Measurements from ENCODE around the gene PTGER3.

PTGER3 gene

DNA sequence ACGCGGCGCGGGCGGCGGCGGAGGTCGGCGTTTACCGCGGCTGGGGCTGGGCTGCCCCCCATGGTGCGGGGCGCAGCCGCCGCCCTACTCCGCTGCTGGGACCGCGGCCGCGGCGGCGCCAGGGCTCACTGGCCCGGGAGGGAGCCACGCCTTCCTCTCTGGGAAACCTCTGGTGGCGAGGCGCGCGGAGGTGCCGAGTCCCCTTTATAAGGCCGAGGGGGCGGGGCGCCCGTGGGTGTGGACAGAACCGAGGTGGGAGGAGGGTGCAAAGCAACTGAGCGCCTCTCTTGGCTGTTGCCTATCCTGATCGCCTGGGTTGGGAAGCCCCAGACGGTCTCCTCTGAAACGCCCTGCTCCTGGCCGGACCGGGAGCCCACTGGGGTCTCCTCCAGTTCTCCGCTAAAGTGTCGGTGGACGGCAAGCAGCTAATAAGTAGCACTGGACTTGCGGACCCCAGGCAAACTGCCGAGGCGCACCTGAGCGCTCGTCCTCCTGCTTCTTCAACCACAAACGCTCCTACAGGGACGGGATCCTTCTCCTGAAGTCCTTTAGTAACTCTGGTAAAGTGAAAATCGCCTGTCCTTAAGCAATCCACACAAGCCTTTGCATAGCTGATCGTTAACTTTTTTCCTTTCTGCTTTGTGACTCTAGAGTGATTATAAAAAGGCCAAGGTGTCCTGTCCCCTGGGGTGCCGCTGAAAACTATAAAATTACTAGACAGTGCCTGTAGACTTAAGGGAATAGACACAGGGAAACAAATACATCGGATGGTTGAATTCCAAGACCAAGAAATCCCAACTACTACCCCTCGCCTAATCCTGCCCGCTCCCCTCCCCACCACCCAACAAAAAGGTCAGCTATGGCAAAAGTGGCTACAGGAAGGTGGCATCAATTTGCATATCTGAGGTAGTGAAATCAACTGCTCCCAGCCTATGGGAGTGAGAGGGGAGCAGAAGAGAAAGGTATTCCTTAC lies at the start of gene PTGER3:
TSS of gene PTGER3 (minus strand) at position 182 of the 973 bp plus-strand sequence. CDS start 239 bp downstream, outside the sequence.
- no peak for DNase-seq

DNA sequence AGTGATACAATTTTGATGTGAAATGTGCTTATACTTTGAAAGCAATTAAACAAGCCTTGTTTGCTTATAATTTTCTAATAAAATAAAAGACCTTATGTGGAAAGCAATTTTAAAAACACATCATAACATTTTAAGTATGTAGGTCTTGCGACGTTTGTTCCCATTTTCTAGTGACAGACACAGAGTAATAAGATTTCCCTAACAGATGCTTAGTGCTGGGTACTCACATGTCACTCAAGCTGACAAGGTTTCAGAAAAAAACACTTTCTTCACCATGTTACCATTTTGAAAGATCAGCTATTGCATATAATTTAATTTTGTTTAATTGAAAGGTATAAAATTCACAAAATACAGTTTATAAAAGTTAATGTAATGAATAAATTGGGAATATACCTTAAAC lies 47.3 kb upstream of the PTGER3 start:
- no peak for DNase-seq

DNA sequence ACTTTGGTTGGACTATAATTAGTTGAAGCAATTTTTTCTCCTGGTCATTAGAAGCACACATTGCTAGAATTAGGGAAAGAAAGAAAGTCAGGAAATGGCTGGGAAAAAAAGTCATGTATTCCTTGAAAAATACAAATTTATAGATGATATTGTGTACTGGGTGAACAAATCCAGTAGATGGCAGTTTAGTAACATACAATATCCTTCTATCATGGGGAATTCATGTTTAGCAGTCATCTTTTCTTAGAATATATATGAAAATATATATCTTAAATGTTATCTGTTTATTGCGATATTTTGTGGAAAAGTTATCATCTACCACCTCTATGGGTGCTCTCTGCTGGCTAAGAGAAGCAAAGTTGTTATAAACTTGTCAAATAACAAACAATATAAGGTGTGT lies 46.3 kb upstream of the PTGER3 start:
- DNase-seq, result no peak

DNA sequence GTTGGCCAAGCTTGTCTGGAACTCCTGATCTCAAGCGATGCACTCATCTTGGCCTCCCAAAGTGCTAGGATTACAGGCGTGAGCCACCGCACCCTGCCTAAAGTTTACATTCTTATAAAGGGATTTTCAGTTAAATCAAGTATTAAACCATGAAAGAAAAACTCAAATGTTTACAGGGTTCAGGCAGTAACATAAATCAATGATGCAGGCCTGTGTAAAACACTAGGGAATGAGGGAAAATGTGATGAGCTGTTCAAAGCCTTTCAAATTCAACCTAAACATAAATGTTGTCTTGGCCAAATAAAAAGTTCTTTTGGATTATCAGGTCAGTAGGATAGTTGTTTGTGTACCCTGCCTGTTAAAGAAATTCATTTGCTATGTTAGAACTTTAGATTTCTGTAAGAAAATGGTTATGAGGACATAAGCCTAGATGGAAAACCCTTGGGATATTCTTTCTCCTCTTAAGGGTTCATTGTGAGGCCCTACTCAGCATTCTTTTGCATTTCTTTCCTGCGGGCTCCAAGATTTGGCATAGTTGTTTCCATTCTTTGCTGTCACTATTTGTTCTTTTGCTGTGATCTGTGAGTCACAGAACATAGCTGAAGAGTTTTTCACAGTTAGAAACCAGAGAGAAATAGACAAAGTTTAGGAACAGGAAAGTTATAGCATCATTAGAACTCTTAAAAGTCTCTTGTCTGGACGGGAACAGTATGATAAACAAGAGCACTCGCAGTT lies 42.1 kb upstream of the PTGER3 start:
- no peak for DNase-seq

DNA sequence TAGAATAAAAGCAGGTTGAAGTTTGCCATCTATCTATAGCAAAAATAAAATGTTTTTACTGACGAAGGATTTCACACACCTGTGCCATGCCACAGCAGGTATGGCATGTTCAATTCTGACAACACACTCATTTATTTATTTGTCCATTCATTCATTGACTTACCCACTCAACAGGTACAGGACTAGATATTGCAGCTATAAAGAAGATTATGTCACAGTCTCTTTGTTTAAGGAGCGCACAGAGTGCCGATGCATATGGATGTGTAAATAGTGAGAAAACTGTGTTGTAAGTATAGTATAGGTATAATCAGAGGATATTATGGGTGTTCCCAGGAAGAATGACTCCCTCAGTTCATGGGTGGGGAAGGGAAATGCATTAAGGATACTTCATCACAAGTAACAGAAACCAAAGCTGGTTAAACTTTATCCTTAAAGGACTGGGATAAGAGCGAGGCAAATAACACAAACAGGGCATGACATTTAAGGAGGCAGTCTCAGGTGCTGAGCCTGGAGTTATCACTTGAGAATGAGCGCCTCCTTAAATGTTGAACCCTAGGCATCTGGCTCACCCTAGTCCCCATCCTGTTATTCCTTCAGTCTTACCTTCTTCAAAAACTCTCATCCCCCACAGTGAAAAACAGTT lies 41.1 kb upstream of the PTGER3 start:
- DNase-seq, result no peak

DNA sequence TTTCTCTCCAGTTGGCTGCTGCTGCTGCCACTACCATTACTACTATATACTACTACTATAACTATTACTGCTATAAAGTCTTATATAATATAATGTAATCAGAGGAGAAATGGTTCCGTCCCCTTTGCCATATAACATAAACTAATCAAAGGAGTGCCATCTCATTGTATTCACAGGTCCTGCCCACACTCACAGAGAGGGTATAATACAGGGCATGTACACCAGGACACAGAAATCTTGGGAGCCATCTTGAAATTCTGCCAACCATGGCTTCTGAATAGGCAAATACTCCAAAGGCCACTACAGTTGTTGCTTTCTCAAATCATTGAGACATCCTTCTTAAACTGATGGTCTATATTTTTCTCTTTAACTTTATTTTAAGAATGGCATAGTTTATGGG lies 40.1 kb upstream of the PTGER3 start:
- DNase-seq, result no peak

DNA sequence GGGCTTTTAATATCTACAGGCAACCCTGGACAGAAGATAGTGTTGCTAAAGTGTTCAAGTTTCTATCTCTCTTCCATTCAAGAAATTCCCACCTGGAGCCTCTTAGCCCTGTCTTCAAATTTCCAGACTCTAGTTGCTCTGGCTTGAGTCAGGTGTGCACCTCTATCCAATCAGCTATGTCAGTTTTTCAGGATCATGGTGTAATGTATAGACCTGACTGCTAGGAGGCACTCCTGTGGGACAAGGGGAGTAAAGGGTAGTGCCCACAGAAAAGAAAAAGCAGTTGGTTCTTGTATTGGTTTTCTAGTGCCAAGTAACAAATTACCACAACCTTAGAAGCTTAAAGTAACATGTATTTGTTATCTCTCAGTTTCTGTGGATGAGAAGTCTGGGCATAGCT lies 39.4 kb upstream of the PTGER3 start:
- no peak for DNase-seq

DNA sequence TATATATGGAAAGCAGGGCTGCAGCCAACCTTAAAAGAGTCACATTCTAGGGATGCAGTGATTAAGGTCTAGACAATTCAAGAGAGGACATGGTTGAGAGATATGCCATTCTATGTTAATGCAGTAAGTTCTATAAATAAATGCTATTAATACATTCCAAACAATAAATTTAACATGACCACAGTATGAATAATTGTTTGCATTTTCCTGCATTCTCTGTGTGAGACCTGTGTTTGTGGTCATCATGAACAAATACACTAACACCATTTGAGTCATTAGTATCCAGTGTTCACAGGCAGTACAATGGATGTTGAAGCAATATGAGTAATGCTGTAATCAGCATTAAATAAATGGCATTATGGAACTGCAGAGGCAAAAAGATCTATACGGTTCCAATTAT lies 38.7 kb upstream of the PTGER3 start:
- DNase-seq, result no peak

DNA sequence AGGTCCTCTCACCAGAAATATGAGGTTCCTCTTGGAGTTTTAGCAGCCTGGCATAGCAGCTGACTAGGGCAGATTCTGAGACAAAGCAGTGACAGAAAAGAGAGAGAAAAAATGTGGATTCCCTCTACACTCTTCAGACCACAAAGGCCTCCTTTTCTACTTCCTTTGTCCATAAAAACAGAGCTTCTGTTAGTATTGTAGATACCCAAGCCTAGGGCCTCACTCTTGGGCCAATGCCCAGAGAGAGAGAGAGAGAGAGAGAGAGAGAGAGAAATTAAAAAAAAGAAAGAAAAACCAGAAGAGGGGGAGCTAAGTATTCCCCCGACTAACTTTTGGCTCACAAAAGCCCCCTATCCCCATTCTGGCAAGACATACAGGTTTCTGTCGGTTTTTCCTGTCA lies 35.7 kb upstream of the PTGER3 start:
- no peak for DNase-seq

DNA sequence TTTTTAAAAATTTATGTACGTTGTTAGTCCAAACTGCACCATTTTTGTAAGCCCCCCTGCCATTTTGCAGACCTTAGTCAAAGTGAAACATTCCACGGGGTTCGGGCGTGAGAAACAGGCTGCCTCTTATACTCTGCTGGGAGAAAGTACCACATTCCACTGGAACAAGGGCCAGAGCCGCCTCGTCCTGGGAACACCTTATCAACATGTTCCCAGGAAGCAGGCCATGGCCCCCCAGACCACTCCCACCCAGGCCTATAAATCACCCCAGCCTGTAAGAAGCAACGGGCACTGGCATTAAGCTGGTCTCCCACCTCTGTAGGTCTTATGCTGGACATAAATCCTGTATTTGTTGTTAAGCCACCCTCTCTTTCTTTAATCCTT lies 34.1 kb upstream of the PTGER3 start:
- DNase-seq, result peak; percentile 14

DNA sequence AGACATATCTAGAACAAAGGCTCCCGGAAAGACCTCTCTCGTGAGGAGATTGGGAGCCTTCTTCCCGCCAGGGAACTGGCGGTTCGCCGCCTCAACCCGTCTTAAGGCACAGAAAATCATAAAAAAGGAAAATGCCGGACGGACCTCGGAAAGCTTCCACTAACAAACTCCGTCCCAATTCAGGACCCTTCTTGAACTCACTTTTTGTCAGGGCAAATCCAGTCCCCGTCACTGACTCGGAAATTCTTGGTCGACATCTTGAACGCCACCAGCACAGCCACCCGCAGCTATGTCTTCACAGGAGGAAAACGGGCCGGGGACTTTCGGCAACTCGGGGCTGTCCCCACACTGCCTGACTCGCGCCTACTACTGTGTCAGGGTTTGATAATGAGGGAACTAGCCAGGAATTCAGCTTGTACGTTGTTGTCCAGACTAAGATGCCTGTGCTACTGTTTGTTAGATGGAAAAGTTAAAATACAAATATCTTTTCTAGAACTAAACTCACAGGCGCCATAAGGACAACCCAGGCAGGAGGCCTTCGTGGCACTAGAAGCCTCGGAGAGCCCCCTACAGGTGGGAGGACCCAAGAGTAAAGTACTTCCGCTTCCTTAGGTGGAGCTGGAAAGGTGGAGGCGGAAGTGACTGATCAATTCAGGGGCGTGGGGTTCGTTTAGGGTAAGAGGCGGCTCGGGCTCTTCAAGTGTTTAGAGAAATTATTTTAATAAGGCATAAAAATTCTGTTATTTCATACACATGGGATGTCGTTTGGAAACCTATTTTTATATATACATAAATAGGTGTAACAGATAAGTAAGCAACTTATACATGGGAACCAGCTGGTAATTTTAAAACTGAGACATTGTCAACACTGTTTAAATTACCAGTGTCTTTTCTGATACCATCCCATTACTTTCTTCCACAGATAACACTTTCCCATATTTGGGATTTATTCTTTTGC lies 33.4 kb upstream of the PTGER3 start, which contains the start of gene ZRANB2:
TSS of gene ZRANB2 (minus strand) at position 297 of the 958 bp plus-strand sequence. CDS start at position 257, 40 bp downstream.
- peak; percentile 97 for DNase-seq

DNA sequence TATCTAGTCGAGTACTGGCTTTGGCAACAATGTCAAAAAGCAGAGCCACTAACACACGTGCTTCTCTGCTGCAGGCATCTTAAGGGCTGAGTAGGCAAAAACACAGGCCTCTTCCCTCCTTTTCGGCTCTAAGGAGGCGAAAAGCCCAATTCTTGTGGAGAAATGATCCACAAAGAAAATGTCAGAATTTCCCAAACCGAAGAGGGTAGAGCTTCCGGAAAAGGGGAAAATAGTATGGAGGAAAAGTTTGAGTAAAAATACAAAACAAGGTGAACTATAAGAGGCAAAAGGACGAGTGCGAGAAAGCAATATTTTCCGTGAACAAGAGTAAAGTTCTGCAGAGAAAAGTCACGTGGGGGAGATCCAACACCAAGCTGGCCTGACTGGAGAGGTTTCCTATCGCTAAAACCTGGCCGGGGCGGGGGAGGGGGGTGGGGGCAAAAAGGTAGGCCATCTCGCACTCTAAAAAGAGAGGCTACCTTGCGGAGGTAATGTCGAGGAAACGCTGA lies 32.7 kb upstream of the PTGER3 start:
- peak; percentile 19 for DNase-seq

DNA sequence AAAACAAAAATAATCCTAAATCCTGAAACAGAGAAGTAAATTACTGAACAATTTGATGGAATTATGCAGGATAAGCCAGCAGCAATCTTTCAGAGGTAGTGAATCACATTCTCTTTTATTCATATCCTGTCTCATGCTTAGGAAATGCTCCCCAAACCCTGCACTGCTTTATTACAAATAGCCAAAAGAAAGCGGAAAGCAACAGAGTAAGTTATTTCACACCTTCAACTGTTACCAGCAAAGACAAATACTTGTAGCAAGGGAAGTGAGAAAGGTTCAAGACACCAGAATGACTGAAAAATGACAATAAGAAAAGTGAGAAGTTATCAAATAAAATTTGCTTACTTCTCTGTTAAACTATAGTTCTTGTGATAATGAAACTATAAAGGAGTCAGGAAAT lies 27.1 kb upstream of the PTGER3 start:
- DNase-seq, result no peak

DNA sequence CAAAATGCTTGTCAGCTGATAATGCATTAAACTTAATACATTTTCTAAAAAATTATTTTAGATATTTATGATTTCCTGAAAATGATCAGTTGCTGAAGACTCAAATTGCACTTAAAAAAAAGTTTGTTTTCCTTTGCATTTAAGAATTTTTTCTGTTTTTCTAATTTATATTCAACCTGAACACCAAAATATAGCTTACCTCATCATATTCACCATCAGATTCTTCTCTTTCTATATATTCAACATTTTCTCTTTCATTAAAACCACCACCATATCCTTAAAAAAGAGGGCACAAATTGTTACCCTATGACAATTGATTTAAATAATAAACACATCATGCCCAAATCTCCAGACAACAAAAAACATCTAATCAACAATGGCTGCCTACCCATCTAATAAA lies 24.7 kb upstream of the PTGER3 start:
- DNase-seq, result no peak

DNA sequence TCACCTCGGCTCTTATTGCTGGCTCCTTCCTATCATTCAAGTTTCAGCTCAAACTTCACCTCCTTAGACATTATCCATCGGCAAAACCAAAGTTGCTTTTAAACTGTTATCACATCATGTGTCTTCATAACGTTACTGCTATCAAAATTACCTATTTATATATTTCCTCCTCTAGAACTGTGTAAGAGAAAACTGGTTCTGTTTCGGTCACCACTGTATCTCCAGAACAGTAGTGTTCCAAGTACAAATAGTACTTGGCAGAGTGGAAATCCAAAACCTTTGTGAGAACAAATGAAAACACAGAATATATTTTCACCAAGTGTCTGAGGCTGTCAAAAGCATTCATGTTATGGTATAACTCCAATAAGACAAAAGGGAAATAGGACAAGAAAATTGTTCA lies 24.1 kb upstream of the PTGER3 start:
- DNase-seq, result no peak

DNA sequence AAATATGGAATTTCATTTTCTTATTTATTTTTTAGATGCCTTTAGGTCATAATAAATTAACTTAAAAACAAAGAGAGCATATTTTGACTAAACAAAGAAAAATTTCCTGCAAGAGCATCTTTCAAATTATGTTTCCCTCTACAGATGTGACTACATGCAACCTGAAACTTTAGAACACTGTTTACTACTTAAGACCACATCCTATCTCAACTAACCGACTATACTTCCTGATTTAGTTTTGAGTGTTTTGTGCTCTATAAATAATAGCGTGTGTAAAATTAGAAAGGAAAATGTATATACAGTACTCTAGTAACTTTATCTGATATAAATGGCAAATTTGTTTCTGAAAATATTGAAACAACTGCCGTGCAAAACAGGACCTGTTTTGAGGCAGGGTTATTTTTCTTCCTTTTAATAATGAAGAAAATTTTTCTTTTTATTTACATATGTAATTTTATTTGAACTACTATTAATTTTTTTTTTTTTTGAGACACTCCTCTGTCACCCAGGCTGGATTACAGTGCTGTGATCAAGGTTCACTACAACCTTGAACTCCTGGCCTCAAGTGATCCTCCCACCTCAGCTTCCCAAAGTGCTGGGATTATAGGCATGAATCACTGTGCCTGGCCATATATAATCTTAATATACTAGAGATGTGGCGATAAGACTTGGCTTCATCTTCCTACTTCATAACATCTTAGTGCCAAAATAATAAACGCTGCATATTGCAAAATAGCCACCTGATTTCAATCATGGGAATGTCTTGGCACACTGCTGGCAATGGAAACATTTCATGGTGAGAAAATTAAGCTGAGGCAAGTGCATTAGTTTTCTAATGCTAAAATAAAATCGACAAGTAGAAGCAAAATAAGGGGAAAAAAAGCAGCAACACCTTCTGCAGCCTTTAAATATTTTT lies 21.0 kb upstream of the PTGER3 start:
- no peak for DNase-seq

DNA sequence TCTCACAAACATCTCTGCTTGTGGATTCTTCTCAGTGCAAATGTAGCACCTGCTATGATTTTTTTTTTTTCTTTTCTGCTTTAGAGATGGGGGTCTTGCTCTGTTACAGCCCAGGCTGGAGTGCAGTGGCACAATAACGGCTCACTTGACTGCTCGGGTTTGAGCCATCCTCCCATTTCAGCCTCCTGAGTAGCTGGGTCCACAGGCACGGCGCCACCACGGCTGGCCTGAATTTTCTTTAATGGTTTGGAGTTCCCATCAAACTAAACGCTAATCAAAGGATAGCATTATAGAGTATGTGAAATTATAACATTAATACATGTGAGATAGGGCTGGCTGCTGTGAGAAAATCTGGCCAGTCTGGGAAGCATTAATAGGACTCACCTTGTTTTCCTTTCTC lies 7.2 kb upstream of the PTGER3 start:
- no peak for DNase-seq

DNA sequence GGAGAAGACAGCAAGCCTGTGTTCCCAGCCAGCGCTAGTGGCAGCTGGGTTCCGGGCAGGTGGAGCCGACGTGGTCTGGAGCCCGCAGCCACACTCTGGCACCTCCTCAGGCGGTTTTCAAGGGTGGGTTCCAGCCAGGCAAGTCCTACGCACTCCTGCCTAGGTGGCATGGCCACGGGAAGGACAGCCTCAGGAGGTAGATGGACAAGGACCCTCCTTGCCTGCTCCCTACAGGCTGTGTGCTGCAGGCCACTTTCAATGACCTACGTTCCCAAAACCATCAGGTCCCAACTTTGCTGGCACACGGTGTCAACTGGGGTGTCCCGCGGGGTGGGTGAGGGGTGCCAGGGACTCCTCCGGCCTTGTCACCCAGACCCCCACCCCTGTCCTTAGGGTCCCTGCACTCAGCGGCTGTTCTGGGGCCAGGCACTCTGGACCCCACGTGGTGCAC lies 6.7 kb upstream of the PTGER3 start:
- peak; percentile 8 for DNase-seq

DNA sequence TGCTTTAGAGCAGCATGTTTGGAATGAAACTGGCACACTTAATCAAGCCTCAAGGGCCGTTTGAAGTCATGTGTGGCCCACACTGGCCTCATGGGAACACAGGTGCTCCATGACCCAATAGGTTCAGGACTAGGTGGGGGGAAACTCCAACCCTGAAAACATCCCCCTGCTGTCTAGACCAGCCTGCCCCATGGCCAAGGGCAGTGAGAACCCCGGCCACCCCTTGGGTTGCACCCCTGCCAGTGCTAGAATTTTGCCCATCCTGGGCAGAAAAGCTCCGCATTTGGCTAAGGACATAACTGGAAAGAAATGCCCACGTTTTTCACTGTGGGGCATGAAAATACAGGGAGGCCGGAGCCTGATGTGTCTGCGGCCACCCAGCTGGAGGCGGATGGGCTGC lies 6.1 kb upstream of the PTGER3 start:
- DNase-seq, result no peak

DNA sequence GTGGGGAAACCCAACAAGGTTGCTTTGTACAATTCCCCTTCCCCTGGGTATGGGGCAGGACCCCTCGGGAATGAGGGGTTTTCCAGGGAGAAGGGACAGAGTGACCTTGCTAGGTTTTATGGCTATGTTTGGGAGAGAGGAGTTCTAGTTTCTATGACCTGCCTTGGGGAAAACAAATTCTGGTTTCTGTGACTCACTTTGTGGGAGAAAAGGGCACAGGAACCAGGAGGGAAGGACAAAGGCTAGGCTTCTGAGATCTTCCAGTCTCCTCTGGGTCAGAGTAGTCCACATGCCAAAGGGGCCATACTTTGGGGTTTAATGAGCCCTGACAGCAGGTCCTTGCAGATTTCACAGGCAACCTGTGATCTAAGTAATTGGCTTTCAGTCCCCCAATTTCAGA lies 5.5 kb upstream of the PTGER3 start:
- no peak for DNase-seq

Data from retina (tissue), 1 donor.